CD1c-positive myeloid dendritic cell (primary cell): ENCODE results near the gene FARS2.

ENCODE experiments used
- DNase-seq: peaks from one replicate; pipeline ENCODE4 v3.0.0-alpha.2; 2016; ENCODE audit errors: extremely low spot score

Gene FARS2

DNA sequence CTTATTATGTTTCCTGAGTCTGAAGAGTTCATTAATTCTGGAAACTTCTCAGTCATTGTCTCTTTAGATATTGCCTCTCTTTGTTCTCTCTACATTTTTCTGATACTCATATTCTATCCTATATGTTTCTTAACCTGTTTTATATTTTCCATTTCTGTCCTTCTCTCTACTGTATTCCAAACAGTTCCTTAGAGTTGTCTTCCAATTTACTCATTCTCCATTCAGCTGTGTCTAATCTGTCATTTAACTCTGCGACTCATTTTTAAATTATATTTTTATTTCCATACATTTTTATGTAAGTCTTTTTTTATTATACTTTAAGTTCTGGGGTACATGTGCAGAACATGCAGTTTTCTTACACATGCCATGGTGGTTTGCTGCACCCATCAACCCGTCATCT, 493.6 kb downstream of the FARS2 start:
- no peak for DNase-seq

- DNase-seq = no peak
Measured at GRCh38 chr6:5759571-5759970, 498.3 kb downstream of the FARS2 start.

DNA sequence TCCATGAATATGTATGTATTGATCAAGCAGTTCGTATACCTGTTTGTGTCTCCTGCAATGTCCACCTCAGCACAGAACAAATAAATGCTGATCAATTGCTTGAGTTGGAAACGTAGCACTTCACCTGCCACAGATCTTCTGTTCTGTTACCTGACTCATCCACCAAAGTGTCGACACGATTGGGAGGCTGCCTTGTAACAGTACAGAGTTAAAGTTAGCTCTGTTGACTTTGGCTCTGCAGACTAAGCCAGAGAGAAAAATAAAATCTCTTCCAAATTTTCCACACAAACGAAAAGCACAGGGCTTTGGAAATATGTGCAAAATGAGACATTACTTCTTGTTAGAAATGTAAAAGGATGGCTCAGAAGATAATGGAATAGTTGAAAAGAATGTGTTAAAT, 500.1 kb downstream of the FARS2 start:
- no peak for DNase-seq

DNA sequence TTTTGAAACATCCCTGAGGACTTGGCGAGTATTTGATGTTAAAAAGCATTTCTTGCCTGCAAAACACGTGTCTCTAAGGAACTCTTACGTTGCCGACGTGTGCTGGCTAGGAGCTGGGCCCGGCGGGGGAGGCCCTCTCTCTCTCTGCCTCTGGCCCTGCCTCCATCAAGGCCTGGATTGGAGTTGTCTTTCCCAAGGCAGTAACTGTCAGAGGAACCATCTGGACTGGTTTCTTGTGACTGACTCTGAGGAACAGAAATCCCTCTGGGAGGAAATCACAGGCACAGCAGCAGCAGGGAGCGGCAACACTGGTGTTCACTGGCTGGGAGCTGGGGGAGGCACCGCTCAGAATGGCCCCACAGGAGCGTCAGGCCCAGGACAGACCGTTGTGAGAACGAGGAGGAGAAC, 501.3 kb downstream of the FARS2 start:
- DNase-seq = no peak

GRCh38 chr6:5763407-5763806, 502.1 kb downstream of the FARS2 start:
- DNase-seq = no peak

DNA sequence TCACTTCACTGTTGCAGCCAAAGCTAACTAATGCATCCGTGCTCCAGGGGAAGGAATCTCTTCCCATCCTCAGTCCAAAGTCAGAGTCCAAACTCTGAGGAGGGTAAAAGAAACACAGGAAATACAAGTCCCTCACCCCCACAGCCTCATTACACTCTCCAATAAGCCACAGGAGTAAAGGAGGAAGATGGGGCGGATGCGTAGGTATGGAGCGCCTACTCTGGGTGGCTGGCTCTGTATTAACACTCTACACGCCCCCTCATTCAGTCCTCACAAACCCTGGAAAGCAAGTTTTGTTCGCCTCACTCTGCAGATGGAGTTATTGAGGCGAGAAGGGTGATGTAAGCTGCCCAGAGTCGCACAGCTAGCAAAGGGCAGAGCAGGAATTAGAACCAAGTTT, 502.6 kb downstream of the FARS2 start:
- DNase-seq = no peak

- DNase-seq = no peak
Measured at GRCh38 chr6:5764401-5764955, 503.2 kb downstream of the FARS2 start.

- DNase-seq = no peak
Measured at GRCh38 chr6:5765141-5765760, 503.9 kb downstream of the FARS2 start.

- DNase-seq = no peak
Measured at GRCh38 chr6:5766260-5766659, 504.9 kb downstream of the FARS2 start.

DNA sequence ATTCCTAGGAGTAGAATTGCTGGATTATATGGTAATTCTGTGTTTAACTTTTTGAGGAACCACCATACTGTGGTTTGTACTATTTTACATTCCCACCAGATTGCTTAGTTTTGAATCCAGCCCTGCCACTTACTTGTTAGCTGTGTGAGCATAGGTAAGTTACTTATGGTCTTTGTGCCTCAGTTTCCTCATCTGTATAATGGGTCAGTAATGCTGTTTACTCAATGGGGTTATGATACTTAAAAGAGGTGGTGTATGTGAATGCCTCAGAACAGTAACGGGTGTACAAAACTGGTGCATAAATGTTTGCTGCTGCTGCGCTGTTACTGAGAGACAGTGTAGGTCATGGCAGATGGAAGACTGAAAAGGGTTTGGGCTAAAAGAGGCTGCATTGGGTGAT, 506.2 kb downstream of the FARS2 start:
- DNase-seq = no peak

DNA sequence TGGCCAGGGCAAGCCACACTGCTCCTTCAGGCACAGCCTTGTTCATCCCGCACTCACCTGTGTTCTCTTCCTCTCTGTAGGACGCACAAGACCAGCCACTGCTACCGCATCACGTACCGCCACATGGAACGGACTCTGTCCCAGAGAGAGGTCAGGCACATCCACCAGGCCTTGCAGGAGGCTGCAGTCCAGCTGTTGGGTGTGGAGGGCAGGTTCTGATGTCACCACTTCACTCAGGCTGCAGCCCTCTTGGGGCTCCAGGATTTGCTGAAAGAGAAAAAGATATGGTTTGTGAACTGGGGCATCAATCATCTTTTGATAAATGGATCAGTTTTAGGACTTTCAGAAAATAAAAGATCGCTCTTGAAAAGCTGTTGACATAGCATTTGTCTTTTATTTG, 509.9 kb downstream of the FARS2 start:
- no peak for DNase-seq

GRCh38 chr6:5771759-5772390, 510.6 kb downstream of the FARS2 start:
- DNase-seq = no peak

DNA sequence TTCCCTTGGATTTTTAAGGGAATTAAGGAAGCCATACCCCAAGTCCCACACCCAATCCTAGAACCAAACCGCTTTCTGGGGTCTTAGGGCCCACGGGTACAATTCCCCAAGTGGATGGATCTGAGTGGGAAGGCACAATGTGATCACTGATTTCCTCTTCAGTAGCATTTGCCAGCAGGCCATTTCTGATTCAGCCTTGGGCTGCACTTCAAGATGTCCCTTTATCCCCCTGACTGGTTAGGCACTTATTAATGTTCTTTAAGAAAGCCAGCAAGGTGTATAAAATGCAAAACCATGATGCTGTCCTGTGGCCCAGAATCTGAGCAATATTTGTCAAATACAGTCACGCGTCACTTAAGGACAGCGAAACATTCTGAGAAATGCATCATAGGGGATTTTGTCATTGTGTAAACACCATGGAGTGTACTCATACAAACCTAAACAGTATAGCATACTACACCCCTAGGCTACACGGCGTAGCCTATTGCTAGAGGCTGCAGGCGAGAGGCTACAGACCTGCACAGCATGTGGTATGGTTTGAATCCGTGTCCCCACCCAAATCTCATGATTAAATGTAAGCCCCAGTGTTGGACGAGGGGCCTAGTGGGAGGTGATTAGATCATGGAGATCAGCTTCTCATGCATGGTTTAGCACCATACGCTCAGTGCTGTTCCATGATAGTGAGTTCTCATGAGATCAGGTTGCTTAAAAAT, 511.3 kb downstream of the FARS2 start:
- DNase-seq = no peak

GRCh38 chr6:5776104-5776503, 514.8 kb downstream of the FARS2 start:
- no peak for DNase-seq

DNA sequence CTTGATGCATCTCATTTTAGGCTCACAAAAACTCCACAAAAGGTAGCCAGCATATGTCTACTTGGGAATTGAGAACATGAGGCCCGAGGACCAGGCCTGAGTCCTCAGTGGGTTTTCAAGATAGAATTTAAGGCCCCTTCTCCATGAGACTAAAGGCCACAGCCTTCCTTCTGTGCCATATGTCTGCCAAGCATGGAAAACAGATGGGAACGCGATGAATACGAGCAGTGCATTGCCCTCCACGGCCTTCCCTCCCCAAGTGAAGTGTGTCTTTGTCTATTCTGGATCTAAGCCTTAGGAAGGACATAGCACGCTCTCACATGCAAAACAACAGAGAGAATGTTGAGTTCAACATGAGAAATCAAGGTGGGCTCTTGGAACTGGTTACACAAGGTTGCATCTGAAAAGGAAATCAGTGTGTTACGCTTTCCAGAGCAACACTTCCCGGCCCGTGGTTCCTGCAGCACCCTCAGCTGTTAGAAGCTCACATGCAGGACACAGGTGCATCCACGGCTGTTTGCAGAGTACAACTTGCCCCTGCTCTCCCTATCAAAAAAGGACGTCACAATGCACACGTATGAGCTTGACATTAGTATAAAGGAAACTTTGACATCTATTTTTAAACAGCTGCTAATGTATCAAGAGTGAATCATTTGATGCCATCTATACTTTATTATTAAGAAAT, 515.5 kb downstream of the FARS2 start:
- DNase-seq = no peak

- no peak for DNase-seq
Measured at GRCh38 chr6:5778317-5778857, 517.1 kb downstream of the FARS2 start.

- no peak for DNase-seq
Measured at GRCh38 chr6:5778906-5779305, 517.6 kb downstream of the FARS2 start.

DNA sequence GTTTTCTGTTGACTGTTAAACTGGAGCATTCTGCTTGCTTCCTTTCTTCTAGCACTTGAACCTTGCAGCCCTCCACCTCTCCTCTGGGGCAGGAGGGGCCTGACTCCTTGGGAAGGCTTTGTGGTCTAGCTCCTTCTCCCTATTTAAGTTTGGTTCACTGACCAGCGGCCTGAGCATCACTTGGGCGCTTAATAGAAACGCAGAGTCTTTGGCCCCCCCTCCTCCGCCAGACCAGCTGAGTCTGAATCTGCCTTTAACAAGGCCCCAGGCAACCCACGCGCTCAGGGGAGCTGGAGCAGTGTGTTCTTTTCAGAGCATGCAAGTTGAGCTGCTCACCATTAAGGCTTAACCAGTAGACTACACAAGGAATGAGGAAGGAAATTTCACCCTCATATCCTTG, 519.7 kb downstream of the FARS2 start:
- no peak for DNase-seq

DNA sequence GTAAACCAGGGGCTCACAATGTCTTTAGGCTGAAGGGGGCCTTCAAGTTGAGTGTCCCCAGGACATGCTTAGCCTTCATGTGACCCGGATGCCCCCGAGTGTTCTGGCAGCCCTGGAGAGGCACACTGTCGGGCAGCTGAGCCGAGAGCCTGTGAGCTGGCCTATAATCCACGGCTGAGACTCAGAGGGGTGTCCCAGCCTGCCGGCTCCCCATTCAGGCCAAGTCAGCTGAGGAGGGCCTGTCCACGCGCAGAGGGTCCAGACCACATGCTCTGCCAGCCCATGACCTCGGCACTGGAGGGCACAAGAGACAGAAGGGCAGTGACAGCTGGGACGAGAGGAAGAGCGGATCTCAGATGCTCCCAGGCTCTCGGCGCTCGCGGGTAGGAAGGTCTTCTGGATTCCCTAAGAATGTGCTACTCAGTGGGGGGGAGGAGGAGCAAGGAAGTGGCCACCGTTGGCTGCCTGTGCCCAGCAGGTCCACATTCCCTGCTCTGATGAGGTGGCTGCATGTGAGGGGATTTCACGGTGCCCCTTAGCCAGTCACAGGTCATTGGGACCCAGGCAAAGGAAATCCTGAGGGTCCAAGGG, 520.7 kb downstream of the FARS2 start:
- no peak for DNase-seq

DNA sequence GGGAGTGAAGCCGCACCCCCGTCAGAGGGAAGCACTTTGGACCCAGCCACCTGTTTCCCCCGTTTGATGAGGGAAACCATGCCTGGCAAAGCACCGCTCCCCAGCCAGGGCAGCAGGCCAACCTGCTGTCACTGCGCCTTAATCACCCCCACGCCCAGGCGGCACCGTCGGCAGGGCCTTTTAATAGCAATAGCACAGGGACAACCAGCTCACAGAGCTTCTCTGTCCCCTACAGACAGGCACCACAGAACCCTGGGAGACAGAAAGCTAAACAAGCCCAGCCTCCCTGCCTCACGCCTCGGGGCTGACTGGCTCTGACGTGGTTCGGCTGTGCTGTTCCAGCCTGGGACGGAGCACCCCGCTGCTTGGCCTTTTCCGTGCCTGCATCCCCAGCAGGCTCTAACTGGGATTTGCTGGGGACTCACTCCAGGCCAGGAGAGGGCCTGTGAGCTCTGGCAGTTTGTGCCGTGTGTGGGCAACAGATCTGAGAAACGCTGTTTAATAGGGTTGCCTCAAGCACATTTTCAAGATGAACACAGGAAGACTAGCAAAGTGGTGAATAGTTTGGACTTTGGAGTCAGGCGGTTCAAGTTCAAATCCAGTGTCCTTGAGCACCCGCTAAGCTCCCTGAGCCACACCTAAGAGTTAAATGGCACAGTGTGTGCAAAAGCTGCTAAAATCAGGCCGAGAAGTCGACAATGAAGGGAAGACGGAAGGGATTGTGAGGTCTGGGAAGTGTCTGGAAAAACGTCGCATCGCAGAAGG, 521.7 kb downstream of the FARS2 start:
- no peak for DNase-seq

GRCh38 chr6:5783584-5784089, 522.3 kb downstream of the FARS2 start:
- DNase-seq = no peak
